K562 (cell line): ENCODE results near the gene RAB31. TPM values are rescaled to one million over a fixed set of nuclear protein-coding genes. Genes with fewer than 3 reads are reported as not detected.

Source experiments
- CEBPB ChIP-seq: fragments of 450-650 bp; IDR thresholded peaks from 2 replicates; pipeline ENCODE4 v1.6.1; 2016; ENCODE audit warnings: missing genetic modification characterization, missing compliant biosample characterization
- ELF4 ChIP-seq: fragments of 450-650 bp; formaldehyde crosslinking; IDR thresholded peaks from 2 replicates; pipeline ENCODE4 v1.4.0; 2022; ENCODE audit warnings: missing genetic modification characterization
- ETV1 ChIP-seq: fragments of 450-650 bp; conservative IDR thresholded peaks from 2 replicates; pipeline ENCODE4 v1.6.1; 2016; ENCODE audit warnings: missing genetic modification characterization, control low read depth, low read depth, missing compliant biosample characterization
- FOS ChIP-seq: IDR thresholded peaks from 3 replicates; pipeline ENCODE4 v1.6.1; 2011; ENCODE audit not compliant: insufficient read length; ENCODE audit errors: extremely low read depth
- GABPB2 ChIP-seq: fragments of 250-450 bp; sonication (Bioruptor Pico); conservative IDR thresholded peaks from 2 replicates; pipeline ENCODE4 v1.5.1; 2021; ENCODE audit warnings: mild to moderate bottlenecking
- HMG20A ChIP-seq: fragments of 450-650 bp; formaldehyde crosslinking; conservative IDR thresholded peaks from 2 replicates; pipeline ENCODE4 v1.4.0; 2020; ENCODE audit warnings: mild to moderate bottlenecking, mixed read lengths
- L3MBTL2 ChIP-seq: fragments of 450-650 bp; IDR thresholded peaks from 2 replicates; pipeline ENCODE4 v1.6.1; 2016; ENCODE audit warnings: mild to moderate bottlenecking, moderate library complexity
- MCM3 ChIP-seq: fragments of 450-650 bp; IDR thresholded peaks from 2 replicates; pipeline ENCODE4 v1.6.1; 2016
- NFE2 ChIP-seq: IDR thresholded peaks from 2 replicates; pipeline ENCODE4 v1.6.1; 2014; ENCODE audit warnings: antibody characterized with exemption, low read depth
- NONO ChIP-seq, 2 experiments: fragments of 200-400 bp in 1 of 2; fragments of 450-650 bp in 1 of 2; formaldehyde crosslinking in 1 of 2; IDR thresholded peaks; 2 replicates each; pipeline ENCODE4 v1.6.1; 2017; ENCODE audit warnings: low read depth in 2 of 2, mild to moderate bottlenecking in 2 of 2, moderate library complexity in 2 of 2, low read length in 1 of 2
- POLR2A ChIP-seq: fragments of 450-650 bp; conservative IDR thresholded peaks from 2 replicates; pipeline ENCODE4 v1.6.1; 2016
- PRPF4 ChIP-seq: fragments of 200-400 bp; formaldehyde crosslinking; IDR thresholded peaks from one replicate; pipeline ENCODE4 v1.6.1; 2017; ENCODE audit warnings: low read length, low read depth, mild to moderate bottlenecking; ENCODE audit not compliant: insufficient read depth, poor library complexity, severe bottlenecking
- PTTG1 ChIP-seq: fragments of 450-650 bp; IDR thresholded peaks from 2 replicates; pipeline ENCODE4 v1.6.1; 2016; ENCODE audit warnings: low read depth, mild to moderate bottlenecking, missing genetic modification characterization, missing compliant biosample characterization
- RB1 ChIP-seq: fragments of 450-650 bp; IDR thresholded peaks from 2 replicates; pipeline ENCODE4 v1.6.1; 2017; ENCODE audit warnings: low read depth, mild to moderate bottlenecking
- SRSF7 ChIP-seq: fragments of 200-400 bp; formaldehyde crosslinking; optimal IDR thresholded peaks from 2 replicates; pipeline ENCODE3; 2017; ENCODE audit warnings: mild to moderate bottlenecking, low read depth, low read length
- THRAP3 ChIP-seq: fragments of 450-650 bp; IDR thresholded peaks from 2 replicates; pipeline ENCODE4 v1.6.1; 2016; ENCODE audit warnings: mild to moderate bottlenecking, inconsistent platforms, borderline replicate concordance
- ZKSCAN1 ChIP-seq: fragments of 150-350 bp; IDR thresholded peaks from 2 replicates; pipeline ENCODE4 v1.6.1; 2016; ENCODE audit warnings: low read depth, low read length
- ZNF324 ChIP-seq: fragments of 250-450 bp; sonication (Bioruptor Pico); IDR thresholded peaks from 2 replicates; pipeline ENCODE4 v1.4.0; 2020; ENCODE audit warnings: mild to moderate bottlenecking
- ZNF57 ChIP-seq: fragments of 450-650 bp; formaldehyde crosslinking; IDR thresholded peaks from 2 replicates; pipeline ENCODE4 v1.4.0; 2020; ENCODE audit warnings: mild to moderate bottlenecking, moderate library complexity
- ZSCAN32 ChIP-seq: fragments of 450-650 bp; formaldehyde crosslinking; IDR thresholded peaks from 2 replicates; pipeline ENCODE4 v1.4.0; 2020; ENCODE audit warnings: mild to moderate bottlenecking, moderate library complexity
- polyA plus RNA-seq, 8 experiments: library from polyadenylated mRNA; depleted of rRNA in 4 of 8; stranded (reverse) in 5 of 8; unstranded in 3 of 8; fragments of >200 nt; fragmentation: Nextera tagmentation in 2 of 8; fragmentation: Illumina TruSeq in 1 of 8; extraction: Ambion mirVana in 2 of 8; extraction: Trizol in 1 of 8; gene quantifications; 2 replicates each; pipeline versions ENCODE4 v1.2.1 to v1.2.3, GENCODE V29; 2011 to 2014; ENCODE audit warnings: inconsistent platforms in 1 of 8, missing spikeins in 1 of 8
- total RNA-seq, 7 experiments: library from RNA; depleted of rRNA in 6 of 7; stranded (reverse); fragments of >200 nt in 6 of 7; fragmentation: Illumina TruSeq in 2 of 7; extraction: Trizol in 2 of 7; gene quantifications; 2 replicates each; pipeline versions ENCODE4 v1.2.1 to v1.2.3, GENCODE V29; 2011 to 2021; ENCODE audit warnings: low replicate concordance in 1 of 7
- TF ChIP-seq, protein P1 (sequence below): fragments of 200-800 bp; sonication (Bioruptor generic); IDR thresholded peaks from 2 replicates; pipeline ENCODE4 v1.6.1; 2016; ENCODE audit warnings: missing genetic modification characterization, missing compliant biosample characterization
- TF ChIP-seq, protein P2 (sequence below): fragments of 450-650 bp; IDR thresholded peaks from 2 replicates; pipeline ENCODE4 v1.6.1; 2016; ENCODE audit warnings: low read depth, mild to moderate bottlenecking, moderate library complexity
- TF ChIP-seq, protein P3 (sequence below): fragments of 450-650 bp; conservative IDR thresholded peaks from 2 replicates; pipeline ENCODE4 v1.6.1; 2016; ENCODE audit warnings: missing genetic modification characterization, low read depth, mild to moderate bottlenecking, control low read depth, missing compliant biosample characterization

Gene RAB31
- total and polyA plus RNA-seq, 9 of the 15 experiments (the other 6 are each of a cell fraction or from before 2014, with no cell fraction given) = 20.7 to 70.4 (median 41.3) TPM

DNA sequence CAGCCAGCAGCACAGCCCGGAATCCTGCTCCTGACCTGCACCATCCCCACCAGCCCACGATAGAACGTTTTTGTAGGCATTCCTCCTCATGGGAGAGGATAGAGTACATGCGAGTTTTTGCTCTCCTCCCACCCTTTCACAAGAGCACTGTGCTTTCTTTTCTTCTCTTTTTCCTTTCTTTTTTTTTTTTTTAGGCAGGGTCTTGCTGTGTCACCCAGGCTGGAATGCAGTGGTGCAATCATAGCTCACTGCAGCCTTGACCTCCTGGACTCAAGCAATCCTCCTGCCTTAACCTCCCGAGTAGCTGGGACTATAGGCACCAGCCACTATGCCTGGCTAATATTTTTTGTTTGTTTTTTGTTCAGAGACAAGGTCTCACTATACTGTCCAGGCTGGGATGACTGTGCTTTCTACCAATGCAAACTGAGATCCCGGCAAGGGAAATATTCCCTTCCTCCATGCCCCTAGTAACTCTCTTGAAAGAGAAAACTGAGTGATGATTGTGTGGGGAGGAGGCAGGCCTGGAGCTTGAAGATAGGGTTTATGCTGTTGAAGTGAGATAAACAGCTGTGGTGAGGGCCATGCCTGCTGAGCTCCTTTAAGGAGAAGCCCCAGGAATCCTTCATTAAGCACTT lies 95.1 kb downstream of the RAB31 start (continued):
- TF ChIP-seq, protein P1, sequence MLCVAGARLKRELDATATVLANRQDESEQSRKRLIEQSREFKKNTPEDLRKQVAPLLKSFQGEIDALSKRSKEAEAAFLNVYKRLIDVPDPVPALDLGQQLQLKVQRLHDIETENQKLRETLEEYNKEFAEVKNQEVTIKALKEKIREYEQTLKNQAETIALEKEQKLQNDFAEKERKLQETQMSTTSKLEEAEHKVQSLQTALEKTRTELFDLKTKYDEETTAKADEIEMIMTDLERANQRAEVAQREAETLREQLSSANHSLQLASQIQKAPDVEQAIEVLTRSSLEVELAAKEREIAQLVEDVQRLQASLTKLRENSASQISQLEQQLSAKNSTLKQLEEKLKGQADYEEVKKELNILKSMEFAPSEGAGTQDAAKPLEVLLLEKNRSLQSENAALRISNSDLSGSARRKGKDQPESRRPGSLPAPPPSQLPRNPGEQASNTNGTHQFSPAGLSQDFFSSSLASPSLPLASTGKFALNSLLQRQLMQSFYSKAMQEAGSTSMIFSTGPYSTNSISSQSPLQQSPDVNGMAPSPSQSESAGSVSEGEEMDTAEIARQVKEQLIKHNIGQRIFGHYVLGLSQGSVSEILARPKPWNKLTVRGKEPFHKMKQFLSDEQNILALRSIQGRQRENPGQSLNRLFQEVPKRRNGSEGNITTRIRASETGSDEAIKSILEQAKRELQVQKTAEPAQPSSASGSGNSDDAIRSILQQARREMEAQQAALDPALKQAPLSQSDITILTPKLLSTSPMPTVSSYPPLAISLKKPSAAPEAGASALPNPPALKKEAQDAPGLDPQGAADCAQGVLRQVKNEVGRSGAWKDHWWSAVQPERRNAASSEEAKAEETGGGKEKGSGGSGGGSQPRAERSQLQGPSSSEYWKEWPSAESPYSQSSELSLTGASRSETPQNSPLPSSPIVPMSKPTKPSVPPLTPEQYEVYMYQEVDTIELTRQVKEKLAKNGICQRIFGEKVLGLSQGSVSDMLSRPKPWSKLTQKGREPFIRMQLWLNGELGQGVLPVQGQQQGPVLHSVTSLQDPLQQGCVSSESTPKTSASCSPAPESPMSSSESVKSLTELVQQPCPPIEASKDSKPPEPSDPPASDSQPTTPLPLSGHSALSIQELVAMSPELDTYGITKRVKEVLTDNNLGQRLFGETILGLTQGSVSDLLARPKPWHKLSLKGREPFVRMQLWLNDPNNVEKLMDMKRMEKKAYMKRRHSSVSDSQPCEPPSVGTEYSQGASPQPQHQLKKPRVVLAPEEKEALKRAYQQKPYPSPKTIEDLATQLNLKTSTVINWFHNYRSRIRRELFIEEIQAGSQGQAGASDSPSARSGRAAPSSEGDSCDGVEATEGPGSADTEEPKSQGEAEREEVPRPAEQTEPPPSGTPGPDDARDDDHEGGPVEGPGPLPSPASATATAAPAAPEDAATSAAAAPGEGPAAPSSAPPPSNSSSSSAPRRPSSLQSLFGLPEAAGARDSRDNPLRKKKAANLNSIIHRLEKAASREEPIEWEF (CRISPR knock-in tag) = peak; percentile 81; the same call in 1 of the 2 replicates
- TF ChIP-seq NONO (IDR thresholded peaks at IDR 0.05; ENCODE audit: low read depth in 2 of 2, low read length in 1 of 2) = peak in 1 of 2 experiments; percentile 68; a peak in 2 of 4 replicates
- TF ChIP-seq THRAP3 = no peak
- no peak for TF ChIP-seq PTTG1 (tag)
- no peak for TF ChIP-seq ZNF57
- peak; percentile 91 for TF ChIP-seq NFE2
- TF ChIP-seq ETV1 (tag) = peak; percentile 61
- no peak for TF ChIP-seq FOS
- TF ChIP-seq, protein P2, sequence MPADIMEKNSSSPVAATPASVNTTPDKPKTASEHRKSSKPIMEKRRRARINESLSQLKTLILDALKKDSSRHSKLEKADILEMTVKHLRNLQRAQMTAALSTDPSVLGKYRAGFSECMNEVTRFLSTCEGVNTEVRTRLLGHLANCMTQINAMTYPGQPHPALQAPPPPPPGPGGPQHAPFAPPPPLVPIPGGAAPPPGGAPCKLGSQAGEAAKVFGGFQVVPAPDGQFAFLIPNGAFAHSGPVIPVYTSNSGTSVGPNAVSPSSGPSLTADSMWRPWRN = peak; percentile 86
- no peak for TF ChIP-seq L3MBTL2
- no peak for TF ChIP-seq HMG20A (CRISPR knock-in tag)
- no peak for TF ChIP-seq GABPB2
- TF ChIP-seq ELF4 (CRISPR knock-in tag) = peak; percentile 46; the same call in 1 of the 2 replicates
- no peak for TF ChIP-seq SRSF7
- no peak for TF ChIP-seq MCM3
- peak; percentile 96 for TF ChIP-seq CEBPB (tag)
- TF ChIP-seq, protein P3, sequence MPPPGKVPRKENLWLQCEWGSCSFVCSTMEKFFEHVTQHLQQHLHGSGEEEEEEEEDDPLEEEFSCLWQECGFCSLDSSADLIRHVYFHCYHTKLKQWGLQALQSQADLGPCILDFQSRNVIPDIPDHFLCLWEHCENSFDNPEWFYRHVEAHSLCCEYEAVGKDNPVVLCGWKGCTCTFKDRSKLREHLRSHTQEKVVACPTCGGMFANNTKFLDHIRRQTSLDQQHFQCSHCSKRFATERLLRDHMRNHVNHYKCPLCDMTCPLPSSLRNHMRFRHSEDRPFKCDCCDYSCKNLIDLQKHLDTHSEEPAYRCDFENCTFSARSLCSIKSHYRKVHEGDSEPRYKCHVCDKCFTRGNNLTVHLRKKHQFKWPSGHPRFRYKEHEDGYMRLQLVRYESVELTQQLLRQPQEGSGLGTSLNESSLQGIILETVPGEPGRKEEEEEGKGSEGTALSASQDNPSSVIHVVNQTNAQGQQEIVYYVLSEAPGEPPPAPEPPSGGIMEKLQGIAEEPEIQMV (tag) = no peak
- TF ChIP-seq PRPF4 = no peak
- no peak for TF ChIP-seq ZKSCAN1
- no peak for TF ChIP-seq ZSCAN32 (CRISPR knock-in tag)
- TF ChIP-seq RB1 = no peak
- no peak for TF ChIP-seq POLR2A
- no peak for TF ChIP-seq ZNF324 (CRISPR knock-in tag)
